IgD-negative memory B cell (primary cell): ENCODE data around the gene PIAS1. TPM values are rescaled to one million over a fixed set of nuclear protein-coding genes. Genes with fewer than 3 reads are reported as not detected.

Experiments
- H3K27ac Mint-ChIP-seq, 3 donors: one replicate each; pipeline ENCODE4 v1.8.0; 2020 to 2022; ENCODE audit warnings: mild to moderate bottlenecking in 3 of 3, mixed read lengths in 3 of 3, moderate library complexity in 1 of 3
- H3K27me3 Mint-ChIP-seq: one replicate; pipeline ENCODE4 v1.8.0; 2021; ENCODE audit warnings: mixed read lengths
- H3K36me3 Mint-ChIP-seq: one replicate; pipeline ENCODE4 v1.8.0; 2020; ENCODE audit warnings: mild to moderate bottlenecking, mixed read lengths
- H3K4me1 Mint-ChIP-seq, 3 donors: one replicate each; pipeline ENCODE4 v1.8.0; 2020 to 2022; ENCODE audit warnings: mixed read lengths in 3 of 3, mild to moderate bottlenecking in 1 of 3
- H3K4me3 Mint-ChIP-seq, 4 donors: one replicate each; pipeline ENCODE4 v1.8.0; 2020 to 2022; ENCODE audit warnings: mild to moderate bottlenecking in 4 of 4, mixed read lengths in 4 of 4, moderate library complexity in 3 of 4
- H3K9me3 Mint-ChIP-seq, 3 donors: one replicate each; pipeline ENCODE4 v1.8.0; 2020 to 2021; ENCODE audit warnings: mixed read lengths in 3 of 3, mild to moderate bottlenecking in 1 of 3
- polyA plus RNA-seq: library from polyadenylated mRNA; unstranded; fragments of 300-500 nt; fragmentation: Illumina TruSeq; gene quantifications from one replicate; pipeline ENCODE4 v1.2.3, GENCODE V29; 2021

PIAS1 gene
- polyA plus RNA-seq, 1 donor from 2014 or later: 128 TPM

GRCh38 chr15:68063606-68064005, 9.5 kb downstream of the PIAS1 start:
- H3K4me1 Mint-ChIP-seq: peaks cover 30 to 52% (median 39%) of the 10 kb centered on the region in 3 donors
- H3K4me3 Mint-ChIP-seq: no peak overlapping the region
- peaks cover 4% of the 10 kb centered on the region for H3K36me3 Mint-ChIP-seq
- H3K9me3 Mint-ChIP-seq: no peaks in the 10 kb centered on the region
- H3K27ac Mint-ChIP-seq: no peak overlapping the region
- no peaks in the 10 kb centered on the region for H3K27me3 Mint-ChIP-seq

- no peaks in the 10 kb centered on the region for H3K9me3 Mint-ChIP-seq
- H3K4me3 Mint-ChIP-seq: peak overlapping the region in 1 of 4 donors; percentile 9
- H3K4me1 Mint-ChIP-seq: peaks cover 33 to 55% (median 50%) of the 10 kb centered on the region in 3 donors
- no peaks in the 10 kb centered on the region for H3K27me3 Mint-ChIP-seq
- peak overlapping the region in 1 of 3 donors; percentile 7 for H3K27ac Mint-ChIP-seq
- peaks cover 4% of the 10 kb centered on the region for H3K36me3 Mint-ChIP-seq
Measured at GRCh38 chr15:68073576-68074288, 19.6 kb downstream of the PIAS1 start.

GRCh38 chr15:68075764-68076385, 21.8 kb downstream of the PIAS1 start:
- no peak overlapping the region for H3K27ac Mint-ChIP-seq
- H3K4me1 Mint-ChIP-seq: peaks cover 32 to 57% (median 49%) of the 10 kb centered on the region in 3 donors
- H3K9me3 Mint-ChIP-seq: no peaks in the 10 kb centered on the region
- peak overlapping the region in 1 of 4 donors; percentile 58 for H3K4me3 Mint-ChIP-seq
- H3K36me3 Mint-ChIP-seq: peaks cover 2% of the 10 kb centered on the region
- no peaks in the 10 kb centered on the region for H3K27me3 Mint-ChIP-seq

- peaks cover 51 to 67% (median 60%) of the 10 kb centered on the region in 3 donors for H3K4me1 Mint-ChIP-seq
- H3K9me3 Mint-ChIP-seq: no peaks in the 10 kb centered on the region
- H3K27me3 Mint-ChIP-seq: no peaks in the 10 kb centered on the region
- peaks cover 2% of the 10 kb centered on the region for H3K36me3 Mint-ChIP-seq
- no peak overlapping the region for H3K4me3 Mint-ChIP-seq
- no peak overlapping the region for H3K27ac Mint-ChIP-seq
Measured at GRCh38 chr15:68078365-68078764, 24.2 kb downstream of the PIAS1 start.

GRCh38 chr15:68080334-68080733, 26.2 kb downstream of the PIAS1 start:
- peaks cover 57 to 71% (median 59%) of the 10 kb centered on the region in 3 donors for H3K4me1 Mint-ChIP-seq
- no peaks in the 10 kb centered on the region for H3K9me3 Mint-ChIP-seq
- peaks cover 2% of the 10 kb centered on the region for H3K36me3 Mint-ChIP-seq
- no peak overlapping the region for H3K4me3 Mint-ChIP-seq
- H3K27me3 Mint-ChIP-seq: no peaks in the 10 kb centered on the region
- H3K27ac Mint-ChIP-seq: peak overlapping the region in 1 of 3 donors; percentile 54

GRCh38 chr15:68080783-68081182, 26.7 kb downstream of the PIAS1 start:
- H3K36me3 Mint-ChIP-seq: no peaks in the 10 kb centered on the region
- H3K27me3 Mint-ChIP-seq: no peaks in the 10 kb centered on the region
- no peak overlapping the region for H3K4me3 Mint-ChIP-seq
- H3K4me1 Mint-ChIP-seq: peaks cover 59 to 71% (median 59%) of the 10 kb centered on the region in 3 donors
- H3K27ac Mint-ChIP-seq: peak overlapping the region in 2 of 3 donors; percentile 12 to 44
- H3K9me3 Mint-ChIP-seq: no peaks in the 10 kb centered on the region

- H3K9me3 Mint-ChIP-seq: no peaks in the 10 kb centered on the region
- H3K27ac Mint-ChIP-seq: peak overlapping the region in 2 of 3 donors; percentile 1 to 19
- peak overlapping the region in 2 of 4 donors; percentile 37 to 44 for H3K4me3 Mint-ChIP-seq
- no peaks in the 10 kb centered on the region for H3K36me3 Mint-ChIP-seq
- H3K27me3 Mint-ChIP-seq: no peaks in the 10 kb centered on the region
- H3K4me1 Mint-ChIP-seq: peaks cover 54 to 64% (median 55%) of the 10 kb centered on the region in 3 donors
Measured at GRCh38 chr15:68081869-68082505, 27.9 kb downstream of the PIAS1 start.

- Mint-ChIP-seq H3K4me3 (peak overlapping the region in 1 of 4 donors; percentile 49), H3K27ac (peak overlapping the region in 1 of 3 donors; percentile 1), H3K27me3 (no peaks in the 10 kb centered on the region), H3K9me3 (no peaks in the 10 kb centered on the region), H3K36me3 (no peaks in the 10 kb centered on the region), H3K4me1 (peaks cover 47 to 56% (median 49%) of the 10 kb centered on the region in 3 donors)
Measured at GRCh38 chr15:68082735-68083134, 28.6 kb downstream of the PIAS1 start.

- Mint-ChIP-seq H3K4me1 (peaks cover 40 to 50% (median 43%) of the 10 kb centered on the region in 3 donors), H3K27me3 (no peaks in the 10 kb centered on the region), H3K27ac (no peak overlapping the region), H3K9me3 (no peaks in the 10 kb centered on the region), H3K4me3 (no peak overlapping the region), H3K36me3 (no peaks in the 10 kb centered on the region)
Measured at GRCh38 chr15:68083463-68083862, 29.3 kb downstream of the PIAS1 start.

GRCh38 chr15:68085052-68085451, 30.9 kb downstream of the PIAS1 start:
- Mint-ChIP-seq H3K9me3 (no peaks in the 10 kb centered on the region), H3K4me3 (no peak overlapping the region), H3K27me3 (no peaks in the 10 kb centered on the region), H3K27ac (no peak overlapping the region), H3K36me3 (peaks cover 2% of the 10 kb centered on the region), H3K4me1 (peaks cover 35 to 48% (median 41%) of the 10 kb centered on the region in 3 donors)

GRCh38 chr15:68091743-68092142, 37.6 kb downstream of the PIAS1 start:
- Mint-ChIP-seq H3K4me1 (peaks cover 4 to 13% (median 6%) of the 10 kb centered on the region in 3 donors), H3K36me3 (peaks cover 13% of the 10 kb centered on the region), H3K9me3 (peaks cover 2 to 7% (median 6%) of the 10 kb centered on the region in 3 donors), H3K4me3 (no peak overlapping the region), H3K27ac (no peak overlapping the region), H3K27me3 (no peaks in the 10 kb centered on the region)

GRCh38 chr15:68096099-68096498, 42.0 kb downstream of the PIAS1 start:
- H3K36me3 Mint-ChIP-seq: peaks cover 27% of the 10 kb centered on the region
- no peak overlapping the region for H3K4me3 Mint-ChIP-seq
- no peaks in the 10 kb centered on the region for H3K27me3 Mint-ChIP-seq
- H3K27ac Mint-ChIP-seq: peak overlapping the region in 1 of 3 donors; percentile 71
- H3K9me3 Mint-ChIP-seq: peaks cover 2 to 13% (median 10%) of the 10 kb centered on the region in 3 donors
- H3K4me1 Mint-ChIP-seq: peaks cover 34 to 39% (median 36%) of the 10 kb centered on the region in 3 donors

- peaks cover 2 to 13% (median 10%) of the 10 kb centered on the region in 3 donors for H3K9me3 Mint-ChIP-seq
- H3K4me3 Mint-ChIP-seq: no peak overlapping the region
- H3K4me1 Mint-ChIP-seq: peaks cover 39 to 46% (median 42%) of the 10 kb centered on the region in 3 donors
- no peak overlapping the region for H3K27ac Mint-ChIP-seq
- H3K36me3 Mint-ChIP-seq: peaks cover 28% of the 10 kb centered on the region
- H3K27me3 Mint-ChIP-seq: no peaks in the 10 kb centered on the region
Measured at GRCh38 chr15:68097029-68097428, 42.9 kb downstream of the PIAS1 start.

- Mint-ChIP-seq H3K36me3 (peaks cover 37% of the 10 kb centered on the region), H3K27me3 (no peaks in the 10 kb centered on the region), H3K9me3 (peaks cover 4 to 13% (median 13%) of the 10 kb centered on the region in 3 donors), H3K4me1 (peaks cover 39 to 46% (median 40%) of the 10 kb centered on the region in 3 donors), H3K4me3 (peak overlapping the region in 2 of 4 donors; percentile 33 to 83), H3K27ac (peak overlapping the region in 1 of 3 donors; percentile 76)
Measured at GRCh38 chr15:68098465-68098864, 44.4 kb downstream of the PIAS1 start.

GRCh38 chr15:68100194-68100593, 46.1 kb downstream of the PIAS1 start:
- H3K27ac Mint-ChIP-seq: no peak overlapping the region
- H3K36me3 Mint-ChIP-seq: peaks cover 41% of the 10 kb centered on the region
- peak overlapping the region in 1 of 4 donors; percentile 50 for H3K4me3 Mint-ChIP-seq
- peaks cover 4 to 13% (median 12%) of the 10 kb centered on the region in 3 donors for H3K9me3 Mint-ChIP-seq
- peaks cover 41 to 51% (median 41%) of the 10 kb centered on the region in 3 donors for H3K4me1 Mint-ChIP-seq
- H3K27me3 Mint-ChIP-seq: no peaks in the 10 kb centered on the region
